DMS53 treated with DMSO at 0.1 percent for 48 hours (cell line): Measurements from ENCODE around the gene KIAA1671.

Source experiments
- DNase-seq: peaks from one replicate; lab custom pipeline; 2025; ENCODE audit not compliant: unreplicated experiment; lab: John Stamatoyannopoulos, UW

Gene KIAA1671

DNA sequence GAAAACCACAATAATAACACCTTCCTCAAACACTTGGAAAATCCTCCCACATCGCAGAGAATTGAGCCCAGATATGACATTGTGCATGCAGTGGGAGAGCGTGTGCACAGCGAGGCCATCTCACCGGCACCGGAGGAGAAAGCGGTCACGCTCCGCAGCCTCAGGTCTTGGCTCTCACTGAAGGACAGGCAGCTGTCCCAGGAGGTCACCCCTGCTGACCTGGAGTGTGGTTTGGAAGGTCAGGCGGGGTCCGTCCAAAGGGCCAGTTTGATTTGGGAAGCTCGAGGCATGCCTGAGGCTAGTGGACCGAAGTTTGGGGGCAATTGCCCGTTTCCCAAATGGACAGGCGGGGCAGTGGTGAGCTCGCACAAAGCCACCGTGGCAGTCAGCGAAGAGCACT is 86.7 kb downstream of the KIAA1671 start:
- no peak for DNase-seq

DNA sequence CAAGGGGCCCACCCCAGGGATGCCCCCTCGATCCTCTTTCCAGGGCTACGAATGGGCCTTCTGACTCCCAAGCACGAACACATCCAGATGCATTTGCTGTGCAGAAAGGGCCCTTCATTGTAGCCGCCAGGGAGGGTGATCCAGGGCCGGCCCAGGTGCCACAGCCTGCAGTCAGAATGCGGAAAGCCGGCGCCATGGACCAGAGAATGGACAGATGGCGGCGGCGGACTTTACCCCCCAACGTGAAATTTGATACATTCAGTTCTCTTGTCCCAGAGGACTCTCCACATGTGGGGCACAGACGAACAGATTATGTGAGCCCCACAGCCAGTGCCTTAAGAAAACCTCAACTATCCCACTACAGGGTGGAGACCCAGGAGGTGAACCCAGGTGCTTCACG is 87.2 kb downstream of the KIAA1671 start:
- DNase-seq = no peak

GRCh38 chr22:25045159-25045558 is 92.6 kb downstream of the KIAA1671 start:
- DNase-seq = no peak

GRCh38 chr22:25048071-25048470 is 95.6 kb downstream of the KIAA1671 start:
- DNase-seq = no peak

DNA sequence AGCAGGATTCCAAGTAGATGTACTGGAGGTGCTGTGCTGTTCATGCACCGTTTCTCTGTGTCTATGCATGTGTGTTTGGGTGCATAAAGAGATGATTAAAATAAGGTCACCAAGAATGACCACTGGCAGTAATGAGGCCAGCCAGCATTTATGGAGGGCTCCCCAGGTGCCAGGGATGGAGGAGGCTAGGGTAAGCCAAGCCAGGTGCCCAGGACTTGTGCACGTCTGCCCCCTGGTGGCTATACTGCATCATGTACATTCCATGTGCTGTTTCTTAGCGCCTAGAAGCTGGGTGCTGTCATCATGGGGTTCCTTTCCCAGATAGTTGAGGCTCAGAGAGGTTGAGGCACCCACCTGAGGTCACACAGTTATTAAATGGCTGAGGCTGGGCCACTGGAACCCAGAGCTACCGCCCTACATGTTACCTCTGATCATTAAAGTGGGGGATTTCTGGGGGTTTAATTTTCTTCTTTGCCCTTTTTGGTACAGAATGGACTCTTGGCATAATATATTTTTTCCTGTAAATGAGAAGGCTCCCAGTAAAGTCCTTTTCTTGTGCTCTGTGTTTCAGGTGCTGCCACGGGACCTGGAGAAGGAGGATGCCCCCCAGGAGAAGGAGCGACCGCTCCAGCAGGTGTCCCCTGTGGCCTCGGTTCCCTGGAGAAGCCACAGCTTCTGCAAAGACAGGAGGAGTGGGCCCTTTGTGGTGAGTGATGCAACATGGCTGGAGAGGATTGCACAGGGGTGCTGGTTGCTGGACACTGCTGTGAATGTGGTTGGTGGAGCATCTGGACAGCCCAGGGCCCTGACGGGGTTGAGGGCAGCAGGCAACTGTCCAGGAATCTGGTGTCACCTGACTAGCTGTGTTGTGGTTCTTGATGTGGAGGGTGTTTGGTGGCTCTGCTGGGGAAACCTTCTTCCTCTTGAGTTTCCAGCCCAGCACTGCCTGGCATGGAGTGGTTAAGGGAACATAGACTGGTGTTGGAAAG is 96.4 kb downstream of the KIAA1671 start:
- DNase-seq = peak; percentile 1

GRCh38 chr22:25049770-25050169 is 97.3 kb downstream of the KIAA1671 start:
- DNase-seq = no peak

DNA sequence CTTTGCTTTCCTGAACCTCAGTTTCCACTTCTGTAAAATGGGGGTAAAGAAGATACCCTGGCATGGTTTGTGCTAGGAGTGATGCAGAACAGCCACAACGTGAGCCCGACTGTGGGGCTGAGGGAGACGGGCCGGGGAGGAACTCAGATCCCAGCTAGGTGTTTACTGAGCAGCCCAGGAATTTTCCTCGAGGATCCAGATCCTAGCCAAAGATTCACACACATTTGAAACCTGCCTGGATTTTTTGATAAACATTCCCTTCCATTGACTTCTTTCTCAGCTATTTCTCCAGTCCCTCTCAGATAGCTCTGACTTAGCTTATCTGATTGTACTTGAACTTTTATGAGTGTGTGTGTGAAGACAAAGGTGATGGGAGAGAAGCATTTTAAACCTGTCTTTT is 98.0 kb downstream of the KIAA1671 start:
- DNase-seq = no peak

DNA sequence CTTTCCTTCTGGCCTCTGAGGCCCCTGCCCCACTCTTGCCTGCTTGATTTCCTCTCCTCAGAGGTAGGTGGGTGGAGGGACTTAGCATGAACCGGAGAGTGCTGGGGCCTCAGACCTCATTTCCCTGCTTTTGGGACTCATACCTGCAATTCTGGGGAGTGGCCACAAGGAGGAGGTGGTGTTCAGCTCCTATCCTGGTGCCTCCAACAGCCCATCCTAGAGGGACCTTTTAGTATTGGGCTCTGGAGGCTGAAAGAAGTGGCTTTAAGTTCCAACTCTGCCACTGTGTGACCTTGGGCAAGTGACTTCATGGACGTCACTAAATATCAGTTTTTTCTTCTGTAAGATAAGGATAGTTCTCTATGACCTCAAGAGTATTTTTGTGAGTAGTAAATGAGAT is 98.6 kb downstream of the KIAA1671 start:
- no peak for DNase-seq

DNA sequence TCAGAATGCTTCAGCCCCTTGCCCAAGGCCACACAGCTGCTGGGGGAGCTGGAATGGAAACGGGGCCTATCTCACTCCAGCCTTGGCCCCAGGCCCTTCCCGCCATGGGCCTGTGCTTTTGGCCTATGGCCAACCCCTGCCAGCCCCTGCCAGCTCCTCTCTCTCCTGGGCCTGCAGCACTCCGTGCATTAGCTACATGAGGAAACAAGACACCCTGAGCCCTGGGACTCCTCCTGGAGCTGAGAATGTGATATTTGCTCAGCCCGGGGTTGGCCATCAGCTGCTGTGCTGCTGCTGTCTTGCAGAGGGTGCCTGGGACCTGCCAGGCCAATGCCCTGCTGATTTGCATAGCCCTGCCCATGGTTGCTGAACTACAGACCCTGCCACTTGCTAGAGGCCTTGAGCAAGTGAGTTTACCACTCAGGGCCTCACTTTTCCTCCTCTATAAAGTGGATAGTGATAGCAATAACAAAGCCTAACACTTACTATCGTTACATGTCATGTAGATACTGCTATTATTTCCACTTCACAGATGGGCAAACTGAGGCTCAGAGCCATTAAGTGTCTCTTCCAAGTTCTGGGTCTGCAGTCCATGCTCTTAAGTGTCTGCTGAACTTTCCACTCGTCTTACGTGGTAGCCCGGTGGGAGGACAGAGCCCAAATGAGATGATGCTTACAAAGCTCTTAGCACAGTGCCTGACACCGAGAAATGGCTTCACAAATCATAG is 99.6 kb downstream of the KIAA1671 start:
- no peak for DNase-seq

GRCh38 chr22:25053153-25053805 is 100.8 kb downstream of the KIAA1671 start:
- no peak for DNase-seq

DNA sequence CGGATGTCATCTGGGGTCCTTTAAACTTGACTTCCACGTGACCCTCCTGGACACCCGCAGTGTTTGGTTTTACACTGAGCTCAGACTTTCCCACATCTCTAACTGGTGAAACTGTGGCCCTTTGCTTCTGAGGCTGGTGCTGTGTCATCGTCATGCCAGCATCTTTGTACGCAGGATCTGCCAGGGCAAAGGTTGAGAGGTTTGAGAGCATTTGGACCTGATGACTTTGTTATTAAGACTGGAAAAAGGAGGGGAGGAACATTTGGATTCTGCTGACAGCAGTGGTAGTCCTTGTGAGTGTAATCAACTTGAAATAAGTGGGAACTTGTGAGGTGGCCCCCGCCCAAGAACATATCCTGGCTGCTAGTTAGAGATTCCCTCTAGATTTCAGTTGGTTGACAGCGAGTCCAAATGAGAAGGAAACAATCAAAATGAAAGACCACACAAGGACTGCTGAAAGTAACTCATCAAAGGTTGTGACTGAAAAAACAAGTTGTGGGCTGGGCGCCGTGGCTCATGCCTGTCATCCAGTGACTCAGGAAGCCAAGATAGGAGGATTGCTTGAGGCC is 102.5 kb downstream of the KIAA1671 start:
- no peak for DNase-seq

- DNase-seq = peak; percentile 2
Measured at GRCh38 chr22:25057013-25057881, 104.7 kb downstream of the KIAA1671 start.

GRCh38 chr22:25059438-25059837 is 106.9 kb downstream of the KIAA1671 start:
- no peak for DNase-seq

DNA sequence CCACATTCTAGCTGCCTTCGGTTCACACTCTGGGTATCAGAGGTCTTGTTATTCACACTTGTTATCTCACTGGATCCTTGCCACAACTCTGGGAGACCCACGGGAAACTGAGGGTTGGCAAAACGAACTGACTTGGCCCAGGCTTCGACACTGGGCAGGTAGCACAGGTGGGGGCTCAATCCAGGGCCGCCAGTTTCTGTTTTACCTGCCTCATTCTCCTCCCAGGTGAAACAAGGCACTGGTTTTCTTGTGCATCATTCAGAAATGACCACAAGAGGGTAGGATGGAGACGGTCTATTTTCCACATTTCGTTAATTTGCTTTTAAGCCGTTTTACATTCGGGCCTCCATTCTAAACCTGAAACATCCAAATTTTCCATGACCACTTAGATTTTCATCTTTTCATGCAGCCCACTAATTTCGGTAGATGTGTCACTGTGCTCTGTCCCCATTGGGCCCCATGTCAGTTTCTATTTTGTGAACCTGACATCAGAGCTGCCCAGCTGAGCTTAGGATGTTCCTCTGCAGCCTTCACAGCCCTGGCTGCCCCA is 108.1 kb downstream of the KIAA1671 start:
- DNase-seq = no peak

- no peak for DNase-seq
Measured at GRCh38 chr22:25061134-25061533, 108.6 kb downstream of the KIAA1671 start.

- no peak for DNase-seq
Measured at GRCh38 chr22:25061605-25062376, 109.3 kb downstream of the KIAA1671 start.

DNA sequence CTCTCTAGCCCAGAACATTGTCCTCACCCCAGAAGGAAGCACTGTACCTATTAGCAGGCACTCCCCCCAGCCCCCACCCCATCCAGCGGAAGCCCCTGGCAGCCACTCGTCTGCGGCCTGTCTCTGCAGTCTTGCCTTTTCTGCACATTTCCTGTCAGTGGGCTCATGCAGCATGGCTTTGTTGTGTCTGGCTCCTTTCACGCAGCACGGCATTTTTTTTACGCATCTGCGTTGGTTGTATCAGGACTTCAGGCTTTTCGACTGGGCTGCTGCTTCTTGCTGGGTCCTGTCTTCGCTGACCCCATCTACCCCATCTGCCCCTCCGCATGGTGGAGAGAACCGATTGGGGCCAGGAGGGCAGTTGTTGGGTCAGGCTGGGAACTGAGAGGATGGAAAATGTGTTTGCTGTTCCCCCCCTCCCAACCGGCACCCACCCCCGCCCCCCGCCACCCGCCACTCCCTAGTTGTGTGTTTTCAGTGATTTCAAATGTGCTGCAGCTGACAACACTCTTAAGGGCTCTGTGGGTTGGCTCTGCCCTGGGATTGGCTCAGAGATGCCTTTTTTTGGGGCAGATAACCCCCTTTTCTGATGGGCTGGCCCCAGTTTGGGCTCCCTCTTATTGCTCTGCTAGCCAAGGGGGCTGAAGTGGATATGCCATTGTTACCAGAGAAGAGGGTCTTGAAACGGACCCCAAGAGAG is 110.0 kb downstream of the KIAA1671 start:
- no peak for DNase-seq

DNA sequence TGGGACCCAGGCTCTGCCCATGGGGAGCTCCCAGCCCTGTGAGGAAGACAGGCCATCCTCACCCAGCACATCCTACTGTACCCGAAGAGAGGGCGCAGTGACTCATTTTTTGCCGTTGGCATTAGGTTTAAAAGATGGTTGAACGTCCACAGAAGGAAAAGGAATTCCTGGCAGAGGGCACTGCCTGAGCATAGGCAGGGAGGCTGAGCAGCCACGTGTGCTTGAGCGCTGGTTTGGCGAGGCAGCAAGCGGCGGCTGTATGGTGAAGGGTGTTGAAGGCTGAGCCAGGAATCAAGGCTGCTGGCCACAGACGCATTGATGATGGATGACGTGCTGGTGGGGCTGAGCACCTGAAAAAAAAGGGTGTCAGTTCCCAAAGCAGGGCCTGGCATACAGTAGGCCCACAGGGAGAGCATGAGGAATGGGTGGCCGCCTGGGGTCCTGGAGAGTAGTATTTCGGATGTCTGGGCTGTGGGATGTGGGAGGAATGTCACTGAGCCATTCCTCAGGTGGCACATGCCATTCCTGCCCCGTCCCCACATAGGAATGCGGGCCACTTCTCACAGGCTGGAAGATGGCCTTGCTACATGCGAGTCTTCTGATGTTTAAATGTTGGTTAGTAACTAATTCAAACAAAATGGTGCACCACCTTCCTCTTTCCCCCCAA is 112.5 kb downstream of the KIAA1671 start:
- DNase-seq = no peak
